DMS 273 treated with DMSO at 0.1 percent for 48 hours (cell line): Measurements from ENCODE around the gene NXPE1.

Experiments
- DNase-seq: peaks from one replicate; lab custom pipeline; 2025; lab: John Stamatoyannopoulos, UW

The NXPE1 gene

DNA sequence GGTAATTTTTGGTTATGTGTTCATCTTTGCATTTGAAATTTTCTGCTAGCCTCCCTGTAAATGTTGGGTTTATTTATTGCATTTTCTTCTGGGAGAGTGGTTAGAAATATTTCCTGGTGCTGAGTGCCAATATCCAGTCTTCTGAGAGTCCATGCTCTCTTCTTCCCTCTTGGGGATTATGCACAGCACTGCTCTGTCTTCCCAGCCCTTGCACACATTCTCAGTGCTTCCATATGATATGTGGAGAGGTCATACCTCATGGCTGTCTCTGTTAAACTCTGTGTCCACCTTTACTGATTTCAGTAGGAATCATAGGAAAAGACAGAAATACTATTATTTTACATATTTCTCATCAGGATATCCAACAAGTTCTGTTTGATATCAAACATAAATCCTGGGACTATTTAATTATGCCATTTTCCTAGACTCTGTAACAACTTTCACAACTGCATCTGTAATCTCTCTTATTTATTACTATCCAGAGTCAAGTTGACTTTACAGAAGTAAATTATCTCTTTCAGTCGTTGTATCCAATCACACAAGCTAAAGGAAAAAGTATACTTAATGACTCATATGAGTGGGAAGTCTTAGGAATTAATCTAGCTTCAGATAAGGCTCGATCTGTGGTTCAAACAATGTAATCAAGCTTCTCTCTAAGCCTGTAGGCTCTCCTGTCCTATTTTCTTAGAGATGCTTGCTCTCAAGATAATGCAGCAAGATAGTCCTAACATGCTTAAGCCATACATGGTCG is 2.7 kb upstream of the NXPE1 start:
- no peak for DNase-seq

DNA sequence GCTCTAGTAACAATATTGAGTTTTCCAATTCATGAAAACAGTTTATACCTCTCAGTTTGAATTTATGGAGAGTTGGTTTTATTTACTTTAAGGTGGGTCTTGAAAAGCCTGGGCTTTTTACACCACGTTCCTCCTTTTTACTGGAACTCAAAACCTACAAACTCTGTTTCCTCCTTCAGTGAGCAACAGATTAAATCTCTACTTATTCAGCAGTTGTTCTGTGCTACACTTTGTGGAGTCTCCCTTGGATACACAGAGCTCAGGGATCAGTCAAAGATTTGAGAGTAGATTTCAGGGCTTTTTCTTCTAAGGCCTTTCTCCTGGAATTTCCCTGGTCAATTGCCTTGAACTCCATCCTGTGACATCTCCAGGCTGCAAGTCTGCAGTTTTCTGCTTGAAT is 3.5 kb downstream of the NXPE1 start:
- DNase-seq: no peak

DNA sequence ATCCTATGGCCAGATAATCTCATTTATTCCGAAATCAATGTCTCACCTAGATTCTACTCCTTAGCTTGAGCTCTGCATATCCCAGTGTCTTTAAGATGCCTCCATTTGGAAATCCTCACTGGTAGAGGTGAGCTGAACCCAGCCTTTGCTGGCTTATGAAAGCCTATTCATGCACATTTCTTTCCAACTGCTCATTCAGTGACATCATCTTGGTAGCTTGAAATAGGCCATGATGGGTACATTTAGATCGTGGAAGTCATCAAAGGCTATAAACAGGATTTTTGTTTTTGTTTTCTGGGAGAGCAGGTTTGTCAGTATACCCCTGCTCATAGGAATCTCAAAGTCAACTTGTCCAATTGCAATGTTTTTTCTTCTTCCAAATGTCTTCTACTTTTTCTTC is 6.0 kb downstream of the NXPE1 start:
- DNase-seq: no peak

DNA sequence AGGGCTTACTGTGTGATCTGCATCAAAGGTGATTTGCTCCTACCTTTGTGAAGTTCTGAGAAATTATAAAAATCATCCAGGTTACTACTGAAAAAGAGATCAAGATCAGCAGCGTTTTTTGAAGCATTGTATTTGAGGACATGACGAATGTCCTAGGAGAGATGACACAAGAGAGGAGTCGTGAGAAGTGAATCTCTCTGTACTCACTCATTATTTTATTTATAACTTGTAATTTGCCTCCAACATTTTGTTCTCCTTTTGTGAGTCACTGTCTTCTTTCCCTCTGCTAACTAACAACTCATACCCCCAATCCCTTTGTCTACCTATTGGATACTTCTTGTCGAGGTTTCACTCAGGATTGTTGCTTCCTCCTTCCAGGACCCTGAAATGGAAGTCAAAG is 8.6 kb downstream of the NXPE1 start:
- no peak for DNase-seq

DNA sequence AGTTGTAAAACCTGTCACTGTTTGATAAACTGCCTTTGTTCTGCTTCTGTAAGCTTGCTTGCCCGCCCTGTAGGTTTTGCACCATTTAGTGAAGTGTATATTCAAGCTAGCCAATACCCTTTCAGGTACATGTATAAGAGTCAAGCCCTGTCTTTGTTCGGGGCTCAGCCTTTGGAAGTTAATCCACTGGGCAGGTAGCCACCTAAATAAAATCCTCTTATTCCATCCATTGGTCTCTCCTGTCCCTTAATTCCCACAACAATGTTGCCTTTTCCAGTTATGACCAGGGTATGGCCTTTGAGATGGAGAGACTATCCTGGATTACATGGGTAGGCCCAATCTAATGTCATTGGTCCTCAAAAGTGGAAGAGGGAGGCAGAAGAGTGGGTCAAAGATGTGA is 34.0 kb downstream of the NXPE1 start:
- DNase-seq: no peak

DNA sequence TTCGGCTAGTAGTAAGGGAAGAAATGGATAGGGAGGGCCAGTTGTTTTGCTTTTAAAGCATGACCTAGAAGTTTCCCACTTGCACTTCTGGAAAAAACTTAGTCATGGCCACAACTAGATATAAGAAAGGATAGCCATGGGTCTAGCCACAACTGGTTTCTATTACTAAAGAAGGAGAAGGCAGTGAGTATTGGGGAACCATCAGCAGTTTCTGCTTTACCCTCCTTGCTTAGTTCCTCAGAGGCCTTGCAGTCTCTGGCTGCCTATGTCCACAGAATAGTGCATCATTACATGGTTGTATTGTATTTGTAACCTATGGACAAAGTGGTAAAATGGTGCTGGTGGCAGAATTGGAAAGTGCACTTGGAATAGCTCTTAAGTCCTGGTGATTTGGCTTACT is 35.6 kb downstream of the NXPE1 start:
- DNase-seq: no peak

DNA sequence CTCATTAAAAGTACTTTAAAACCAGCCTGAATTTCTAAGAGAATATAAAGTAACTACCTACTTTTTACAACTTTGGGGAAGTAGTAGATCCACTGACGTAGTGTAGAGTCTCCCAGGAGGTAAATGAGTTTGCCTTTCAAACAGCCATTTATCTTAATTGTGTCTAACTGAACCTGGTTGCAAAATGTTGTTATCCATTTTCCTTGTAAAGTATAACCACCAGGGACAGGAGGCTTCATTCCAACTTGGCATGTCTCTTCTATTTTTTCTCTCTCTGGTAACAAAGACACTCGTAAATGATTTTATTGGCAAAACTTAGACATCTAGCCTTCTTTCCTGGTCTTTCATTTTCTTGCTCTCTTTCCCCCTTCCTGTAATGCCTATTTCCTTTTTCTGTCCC is 36.9 kb downstream of the NXPE1 start:
- DNase-seq: no peak

DNA sequence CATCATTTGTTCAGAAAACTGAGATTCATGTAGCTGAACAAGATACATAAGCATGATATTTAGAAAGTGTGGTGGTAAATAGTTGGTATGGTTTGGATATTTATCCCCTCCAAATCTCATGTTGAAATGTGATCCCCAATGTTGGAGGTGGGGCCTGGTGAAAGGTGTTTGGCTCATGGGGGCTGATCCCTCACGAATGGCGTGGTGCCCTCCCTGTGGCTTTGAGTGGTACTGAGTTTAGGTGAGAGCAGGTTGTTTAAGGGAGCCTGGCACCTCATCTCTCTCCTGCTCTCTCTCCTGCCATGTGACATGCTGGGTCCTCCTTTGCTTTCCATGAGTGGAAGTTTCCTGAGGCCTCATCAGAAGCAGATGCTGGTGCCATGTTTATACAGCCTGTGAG is 48.1 kb downstream of the NXPE1 start:
- DNase-seq: no peak

DNA sequence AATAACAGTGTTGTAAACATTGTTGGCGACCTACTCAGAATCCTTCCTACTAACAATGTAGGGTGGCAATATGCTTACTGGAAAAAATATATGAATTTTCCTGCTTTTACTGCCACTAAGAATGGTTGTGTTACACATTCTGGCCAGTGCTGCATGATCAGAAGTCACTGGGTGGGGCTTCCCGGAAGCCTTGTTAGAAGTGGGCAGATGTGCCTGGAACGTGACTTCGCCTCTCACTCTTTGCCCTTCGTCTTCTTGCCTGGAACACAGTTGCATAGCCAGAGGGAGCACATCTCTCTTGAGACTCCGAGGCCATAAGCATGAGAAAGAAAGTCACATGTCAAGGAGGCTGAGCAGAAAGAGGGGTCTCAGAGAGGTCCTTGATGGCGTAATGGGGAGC is 48.6 kb downstream of the NXPE1 start:
- no peak for DNase-seq

DNA sequence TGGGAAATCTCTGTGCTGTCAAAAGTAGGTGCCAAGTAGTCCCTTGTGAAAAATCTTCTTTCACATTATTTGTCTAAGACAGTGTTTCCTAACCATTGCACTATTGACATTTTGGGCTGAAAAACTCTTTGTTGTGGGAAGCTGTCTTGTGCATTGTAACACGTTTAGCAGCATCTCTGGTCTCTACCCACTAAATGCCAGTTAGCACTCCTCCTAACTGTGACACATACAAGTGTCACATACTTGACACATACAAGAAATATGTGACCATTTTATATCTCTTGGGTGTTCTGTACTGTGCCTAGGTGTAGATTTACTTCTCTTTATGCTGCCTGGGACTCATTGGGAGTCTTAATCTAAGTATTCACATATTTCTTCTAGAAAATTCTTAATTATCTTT is 57.8 kb downstream of the NXPE1 start:
- DNase-seq: no peak

DNA sequence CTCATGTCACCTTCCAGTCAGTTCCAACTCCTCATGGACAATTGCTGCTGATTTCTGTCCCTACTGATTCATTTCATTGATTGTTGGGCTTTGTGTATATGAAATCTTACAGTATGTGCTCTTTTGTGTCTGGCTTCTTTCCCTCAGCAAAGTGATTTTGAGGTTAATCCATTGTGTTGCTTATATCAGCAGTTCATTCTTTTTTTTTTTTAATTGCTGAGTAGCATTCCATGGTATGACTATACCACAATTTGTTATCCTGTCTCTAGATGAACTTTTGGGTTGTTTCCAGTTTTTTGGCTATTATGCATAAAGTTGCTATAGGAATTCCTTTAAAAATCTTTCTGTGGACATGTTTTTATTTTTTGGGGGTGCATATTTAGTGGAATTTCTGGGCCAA is 59.9 kb downstream of the NXPE1 start:
- no peak for DNase-seq

DNA sequence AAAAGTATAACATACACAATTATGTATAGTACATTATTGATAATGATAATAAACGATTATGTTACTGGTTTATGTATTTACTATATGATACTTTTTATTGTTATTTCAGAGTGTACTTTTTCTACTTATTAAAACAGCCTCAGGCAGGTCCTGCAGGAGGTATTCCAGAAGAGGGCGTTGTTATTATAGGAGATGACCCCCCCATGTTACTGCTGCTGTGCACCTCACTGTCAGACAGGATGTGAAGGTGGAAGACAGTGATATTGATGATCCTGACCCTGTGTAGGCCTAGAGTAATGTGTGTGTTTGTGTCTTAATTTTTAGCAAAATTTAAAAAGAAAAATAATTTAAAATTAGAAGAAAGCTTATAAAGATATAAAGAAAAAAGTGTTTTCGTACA is 62.8 kb downstream of the NXPE1 start:
- no peak for DNase-seq

DNA sequence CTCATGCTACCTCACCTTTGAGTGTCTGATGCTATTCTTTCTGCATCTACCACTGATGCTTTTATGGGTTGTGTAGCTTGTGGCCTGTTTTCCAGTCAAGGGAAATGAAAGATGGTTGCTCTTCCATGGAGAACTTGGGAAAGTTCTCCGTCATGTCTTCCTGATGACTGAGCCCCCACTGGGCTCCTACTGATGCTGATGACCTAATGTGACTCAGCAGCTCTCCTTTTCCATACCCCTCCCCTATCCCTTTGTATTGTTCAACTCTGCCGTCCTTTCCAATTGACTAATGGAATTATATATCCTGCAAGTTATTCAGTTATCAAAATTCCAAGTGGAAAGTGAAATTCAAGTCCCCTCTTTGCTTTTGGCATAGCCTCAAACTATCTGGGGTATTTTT is 75.8 kb downstream of the NXPE1 start:
- no peak for DNase-seq

DNA sequence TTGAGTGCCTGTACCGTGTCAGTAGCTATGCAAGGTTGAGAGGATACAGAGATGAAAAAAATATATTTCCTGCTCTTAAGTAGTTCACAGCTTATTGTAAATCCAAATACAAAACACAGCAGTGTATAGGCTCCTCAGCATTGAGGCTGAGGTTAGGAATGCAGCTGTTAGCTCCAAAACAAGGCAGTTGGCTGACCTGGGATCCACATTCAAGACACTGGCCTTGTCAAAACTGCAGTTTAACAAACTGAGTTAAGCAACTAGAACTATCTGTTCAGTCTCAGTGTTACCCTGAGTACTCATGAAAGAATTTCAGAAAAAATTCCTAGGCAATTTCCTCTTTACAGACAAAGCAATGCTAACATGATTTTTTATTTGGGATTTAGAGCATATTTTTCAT is 77.6 kb downstream of the NXPE1 start:
- DNase-seq: no peak

DNA sequence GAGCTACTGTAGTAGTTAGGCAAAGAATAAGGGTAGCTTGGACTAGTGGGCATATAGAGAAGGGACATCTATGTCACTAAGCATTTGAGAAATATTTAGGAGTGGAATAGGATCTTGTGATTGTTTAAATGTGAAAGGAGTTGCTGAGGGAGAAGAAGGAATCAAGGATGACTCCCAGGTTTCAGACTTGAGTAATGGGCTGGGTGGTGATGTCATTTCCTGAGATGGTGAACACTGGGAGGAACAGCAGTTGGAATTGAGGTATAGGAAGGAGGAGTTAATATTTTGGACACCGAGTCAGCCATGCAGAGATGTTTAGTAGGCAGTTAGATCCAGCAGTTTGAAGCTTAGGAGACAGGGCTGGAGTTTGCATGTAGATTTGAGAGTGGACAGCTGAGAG is 80.3 kb downstream of the NXPE1 start:
- DNase-seq: no peak

DNA sequence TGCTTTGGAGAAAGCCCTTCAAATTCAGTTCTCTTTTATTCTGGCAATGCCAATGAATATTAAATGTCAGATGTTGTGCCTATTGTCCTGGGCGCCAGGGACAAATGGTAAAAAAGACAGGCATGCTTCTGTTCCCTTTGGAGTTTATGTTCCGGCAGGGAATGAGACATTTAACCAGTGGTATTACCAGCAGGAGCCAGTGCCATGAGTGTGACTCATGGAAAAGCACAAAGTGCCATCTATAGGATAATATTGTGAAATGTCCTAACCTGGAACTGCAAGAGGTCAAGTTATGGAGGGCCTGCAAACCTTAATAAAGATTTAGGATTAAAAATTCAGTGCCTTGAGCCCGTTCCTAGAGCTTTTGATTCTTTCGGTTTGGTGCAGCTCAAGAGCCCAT is 80.9 kb downstream of the NXPE1 start:
- DNase-seq: no peak

DNA sequence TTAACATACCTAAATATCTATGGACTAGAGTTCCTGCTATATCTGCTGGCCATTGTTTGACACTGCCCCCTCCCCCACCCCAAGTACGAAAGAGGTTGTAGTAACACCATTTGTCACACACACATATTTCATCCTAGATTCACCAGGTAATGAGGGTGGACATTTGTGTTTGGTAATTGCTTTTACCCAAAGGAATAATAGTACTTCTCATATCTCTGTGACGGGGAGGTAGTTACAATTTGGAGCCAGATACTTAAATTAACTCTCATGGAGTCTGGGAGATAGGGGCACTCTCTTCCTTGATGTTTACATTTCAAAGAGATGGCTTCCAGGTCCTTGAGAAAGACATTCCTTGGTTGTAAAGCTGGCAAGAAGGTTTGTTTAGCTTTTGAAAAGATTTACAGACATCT is 81.7 kb downstream of the NXPE1 start:
- no peak for DNase-seq

DNA sequence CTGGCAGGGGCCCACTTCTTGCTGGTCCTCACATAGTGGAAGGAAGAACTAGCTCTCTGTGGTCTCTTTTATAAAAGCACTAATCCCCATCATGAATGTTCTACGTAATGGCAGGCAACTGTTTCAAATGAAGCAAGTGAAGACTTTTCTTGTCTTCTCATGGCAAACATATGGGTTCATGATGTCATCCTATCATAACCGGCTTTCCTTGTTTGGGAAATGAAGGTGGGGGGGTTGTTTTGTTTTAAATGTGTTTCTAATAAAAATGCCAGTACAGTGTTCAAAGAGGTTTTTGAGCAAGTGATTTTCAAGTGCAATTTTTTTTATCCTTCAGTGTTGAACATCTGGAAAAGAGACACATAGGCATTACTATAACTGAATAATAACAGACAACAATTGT is 87.0 kb downstream of the NXPE1 start:
- DNase-seq: no peak
